Activated CD8-positive, alpha-beta T cell treated with anti-CD3 and anti-CD28 coated beads, Interleukin-2, amount 10 ng/mL, durations not matched to agents 7 days and 5 days (primary cell): ENCODE measurements around the gene ZNF511. TPM values are rescaled to one million over a fixed set of nuclear protein-coding genes. Genes with fewer than 3 reads are reported as not detected.

Experiments used
- ATAC-seq: fragments of 150-1000 bp; cut with Tn5 transposase; one replicate; pipeline ENCODE4 v1.10.0; 2021; ENCODE audit warnings: moderate library complexity
- CTCF ChIA-PET: fragments of 350-600 bp; sonication (Branson Sonifier 250); formaldehyde crosslinking; loops from one replicate; lab custom pipeline; 2021; ENCODE audit warnings: antibody characterized with exemption; lab: Charles Lee
- POLR2A ChIA-PET: fragments of 350-600 bp; sonication (Branson Sonifier 250); formaldehyde crosslinking; loops from one replicate; lab custom pipeline; 2021; ENCODE audit warnings: antibody characterized with exemption; lab: Charles Lee
- DNase-seq: peaks from one replicate; pipeline ENCODE4 v3.0.0-alpha.2; 2020
- H3K27ac Mint-ChIP-seq: one replicate; pipeline ENCODE4 v1.8.0; 2021; ENCODE audit warnings: mild to moderate bottlenecking, mixed read lengths
- H3K27me3 Mint-ChIP-seq: one replicate; pipeline ENCODE4 v1.8.0; 2021; ENCODE audit warnings: low read depth, mixed read lengths
- H3K36me3 Mint-ChIP-seq: one replicate; pipeline ENCODE4 v1.8.0; 2021; ENCODE audit warnings: low read depth, mixed read lengths
- H3K4me1 Mint-ChIP-seq: one replicate; pipeline ENCODE4 v1.8.0; 2021; ENCODE audit warnings: low read depth, mixed read lengths
- H3K4me3 Mint-ChIP-seq: one replicate; pipeline ENCODE4 v1.8.0; 2021; ENCODE audit warnings: mild to moderate bottlenecking, mixed read lengths
- H3K9me3 Mint-ChIP-seq: one replicate; pipeline ENCODE4 v1.8.0; 2022; ENCODE audit warnings: mixed read lengths; ENCODE audit not compliant: insufficient read depth
- total RNA-seq, 2 experiments: library from RNA; stranded (reverse); gene quantifications; one replicate each; pipeline ENCODE4 v1.2.3, GENCODE V29; 2021

The ZNF511 gene
- total RNA-seq, 2 experiments from 2014 or later: 61.4 to 62.6 TPM

DNA sequence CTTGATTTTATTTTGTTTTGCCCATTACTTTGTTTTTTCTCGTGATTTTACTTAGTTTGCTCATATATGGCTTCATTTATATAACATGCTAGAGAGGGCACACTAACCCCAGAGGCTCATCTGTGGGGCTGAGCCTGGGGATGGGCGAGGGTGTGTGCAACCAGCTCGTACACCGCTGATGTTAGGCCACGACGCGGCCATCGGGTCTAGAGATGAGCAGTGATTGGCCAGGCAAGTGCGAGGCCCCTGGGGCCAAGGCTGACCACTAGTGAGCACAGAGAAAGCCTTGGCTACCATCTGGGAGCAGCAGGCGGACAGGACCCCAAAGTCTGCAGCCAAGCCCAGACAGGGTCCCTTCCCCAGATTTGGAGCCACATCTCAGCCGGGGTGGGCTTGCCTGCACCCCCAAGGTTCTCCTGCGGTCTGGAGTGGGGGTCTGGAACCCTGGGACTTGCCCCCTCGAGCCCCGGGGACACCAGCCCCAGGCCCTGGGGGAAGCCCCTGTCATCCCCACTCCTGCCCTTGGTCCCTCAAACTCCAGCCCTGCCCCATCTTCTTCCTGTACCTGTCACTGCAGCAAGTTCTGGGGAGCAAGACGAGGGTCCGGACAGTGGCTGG lies 45.4 kb downstream of the ZNF511 start:
- no peak for ATAC-seq
- H3K9me3 Mint-ChIP-seq: no peaks in the 10 kb centered on the region
- peaks cover 6% of the 10 kb centered on the region for H3K4me1 Mint-ChIP-seq
- H3K27ac Mint-ChIP-seq: no peak overlapping the region
- no peak overlapping the region for H3K4me3 Mint-ChIP-seq
- POLR2A ChIA-PET: no interaction called here
- peaks cover 3% of the 10 kb centered on the region for H3K27me3 Mint-ChIP-seq
- CTCF ChIA-PET: interaction anchor here (2.8 kb wide), 1 partner anchor 24 kb away, joined by 10 read pairs; no protein-coding TSS in a partner anchor
- no peaks in the 10 kb centered on the region for H3K36me3 Mint-ChIP-seq
- DNase-seq: no peak

DNA sequence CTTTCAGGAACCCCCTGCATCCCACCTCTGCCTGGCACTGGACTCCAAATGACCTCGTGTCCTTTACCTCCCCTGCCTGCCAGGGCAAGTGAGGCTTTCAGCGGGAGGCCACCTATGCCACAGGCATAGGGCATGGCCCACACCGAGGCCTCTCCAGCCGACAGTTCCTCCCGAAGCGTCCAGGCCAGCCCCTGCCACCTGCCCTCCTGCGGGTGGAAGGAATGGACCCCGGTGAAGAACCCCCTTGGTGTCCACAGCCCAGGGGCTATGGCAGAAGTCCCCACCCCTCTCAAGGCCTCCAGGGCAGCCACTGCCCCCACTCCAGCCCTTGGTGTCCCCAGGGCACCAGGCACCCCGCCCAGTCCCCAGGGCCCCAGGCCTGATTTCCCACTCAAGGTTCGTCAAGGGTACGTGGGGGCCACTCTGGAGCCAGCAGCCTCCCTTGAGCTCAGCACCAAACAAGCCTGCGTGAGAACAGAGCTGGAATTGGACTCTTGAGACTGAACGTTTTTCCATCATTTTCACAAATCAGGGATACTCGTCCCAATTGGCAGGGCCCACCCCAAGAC lies 46.0 kb downstream of the ZNF511 start:
- H3K27me3 Mint-ChIP-seq: no peaks in the 10 kb centered on the region
- H3K4me3 Mint-ChIP-seq: no peak overlapping the region
- no peaks in the 10 kb centered on the region for H3K36me3 Mint-ChIP-seq
- ChIA-PET CTCF (interaction anchor here (2.8 kb wide), 1 partner anchor 25 kb away, joined by 10 read pairs; no protein-coding TSS in a partner anchor), POLR2A (interaction anchor here (1.1 kb wide), 1 partner anchor 77 kb away, joined by 4 read pairs; no protein-coding TSS in a partner anchor)
- no peak for DNase-seq
- no peak overlapping the region for H3K27ac Mint-ChIP-seq
- H3K4me1 Mint-ChIP-seq: peaks cover 6% of the 10 kb centered on the region
- no peak for ATAC-seq
- no peaks in the 10 kb centered on the region for H3K9me3 Mint-ChIP-seq

DNA sequence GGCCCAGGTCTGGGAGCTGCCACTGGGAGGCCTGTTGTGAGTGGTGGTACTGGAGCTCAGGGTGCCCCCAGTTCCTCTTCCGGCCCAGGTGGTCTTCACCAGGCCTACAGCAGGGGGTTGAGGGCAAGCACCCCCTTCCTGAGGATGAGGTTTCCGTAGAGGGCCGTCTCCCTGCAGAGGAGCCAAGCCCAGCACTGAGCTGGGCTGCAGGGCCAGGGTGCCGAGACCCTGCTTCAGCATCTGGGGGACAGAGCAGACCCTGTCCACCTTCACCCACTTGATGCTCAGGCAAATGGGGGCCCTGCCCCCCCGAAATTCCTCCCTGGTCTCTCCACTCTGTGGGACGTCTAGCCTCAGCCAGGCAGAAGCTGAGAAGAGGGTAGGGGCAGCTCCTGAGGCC lies 46.6 kb downstream of the ZNF511 start:
- H3K4me1 Mint-ChIP-seq: peaks cover 6% of the 10 kb centered on the region
- POLR2A ChIA-PET: interaction anchor here (1.1 kb wide), 1 partner anchor 78 kb away, joined by 4 read pairs; no protein-coding TSS in a partner anchor
- CTCF ChIA-PET: interaction anchor here (2.8 kb wide), 1 partner anchor 25 kb away, joined by 10 read pairs; no protein-coding TSS in a partner anchor
- ATAC-seq (no peak), DNase-seq (no peak)
- no peak overlapping the region for H3K4me3 Mint-ChIP-seq
- no peak overlapping the region for H3K27ac Mint-ChIP-seq
- H3K9me3 Mint-ChIP-seq: no peaks in the 10 kb centered on the region
- H3K36me3 Mint-ChIP-seq: no peaks in the 10 kb centered on the region
- H3K27me3 Mint-ChIP-seq: no peaks in the 10 kb centered on the region

DNA sequence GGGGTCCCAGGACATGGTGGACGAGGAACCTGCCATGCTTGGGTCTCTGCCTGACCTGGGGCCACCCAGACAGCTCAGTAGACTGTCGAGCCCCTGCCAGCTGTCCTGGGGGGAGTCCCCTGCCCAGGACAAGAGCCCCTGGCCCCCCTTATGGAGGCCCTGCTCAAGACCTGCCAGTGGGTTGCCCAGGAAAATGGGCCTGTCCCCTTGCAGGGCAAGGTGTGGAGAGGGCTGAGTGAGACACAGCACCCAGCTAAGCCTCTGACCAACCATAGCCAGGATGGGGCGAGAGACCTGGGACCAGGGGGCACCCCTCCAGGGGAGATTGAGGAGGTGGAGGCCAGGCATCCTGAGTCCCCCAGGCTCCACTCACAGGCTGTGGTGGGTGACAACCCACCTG lies 47.3 kb downstream of the ZNF511 start:
- no peaks in the 10 kb centered on the region for H3K36me3 Mint-ChIP-seq
- ATAC-seq (no peak), DNase-seq (no peak)
- no peaks in the 10 kb centered on the region for H3K9me3 Mint-ChIP-seq
- H3K27me3 Mint-ChIP-seq: no peaks in the 10 kb centered on the region
- peak overlapping the region; percentile 45 for H3K4me3 Mint-ChIP-seq
- H3K27ac Mint-ChIP-seq: no peak overlapping the region
- peaks cover 6% of the 10 kb centered on the region for H3K4me1 Mint-ChIP-seq
- ChIA-PET POLR2A (interaction anchor here (1.1 kb wide), 1 partner anchor 78 kb away, joined by 4 read pairs; no protein-coding TSS in a partner anchor), CTCF (no interaction called here)

DNA sequence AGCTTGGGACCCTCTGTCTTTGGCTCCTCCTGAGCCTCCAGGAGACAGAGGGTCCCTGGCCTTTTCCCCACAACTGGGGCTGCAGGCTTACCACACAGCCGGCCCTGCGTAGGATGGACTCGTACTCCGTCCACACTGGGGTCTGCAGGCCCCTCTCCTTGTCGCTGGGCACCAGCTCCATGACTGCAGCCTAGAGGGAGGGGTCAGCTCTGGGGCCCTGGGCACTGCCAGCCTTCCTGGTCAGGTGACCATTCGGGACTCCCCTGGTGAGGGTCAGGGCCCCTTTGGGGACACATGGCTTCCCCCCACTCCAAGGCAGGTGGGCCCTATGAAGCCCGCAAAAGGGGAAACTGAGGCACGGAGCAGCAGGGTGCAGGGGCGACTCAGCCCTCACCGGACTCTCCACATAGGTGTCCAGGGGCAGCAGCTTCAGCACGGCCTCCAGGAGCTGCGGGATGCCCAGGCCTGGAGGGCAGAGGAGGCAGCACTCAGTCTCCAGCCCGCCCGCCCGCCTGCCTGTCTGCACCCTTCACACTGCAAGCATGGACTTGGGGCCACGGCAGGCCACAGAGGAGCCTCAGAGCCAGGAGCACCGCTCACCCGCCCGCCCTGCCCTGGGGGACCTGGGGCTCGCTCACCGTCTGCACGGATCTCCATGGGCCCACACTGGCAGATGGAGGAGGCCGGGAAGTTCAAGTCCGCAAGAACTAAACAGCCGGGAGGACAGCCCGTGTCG lies 48.0 kb downstream of the ZNF511 start:
- DNase-seq (no peak), ATAC-seq (no peak)
- Mint-ChIP-seq H3K9me3 (no peaks in the 10 kb centered on the region), H3K27me3 (no peaks in the 10 kb centered on the region), H3K27ac (peak overlapping the region; percentile 11), H3K36me3 (peaks cover 4% of the 10 kb centered on the region), H3K4me1 (peaks cover 7% of the 10 kb centered on the region), H3K4me3 (peak overlapping the region; percentile 70)
- POLR2A ChIA-PET: no interaction called here
- CTCF ChIA-PET: no interaction called here

DNA sequence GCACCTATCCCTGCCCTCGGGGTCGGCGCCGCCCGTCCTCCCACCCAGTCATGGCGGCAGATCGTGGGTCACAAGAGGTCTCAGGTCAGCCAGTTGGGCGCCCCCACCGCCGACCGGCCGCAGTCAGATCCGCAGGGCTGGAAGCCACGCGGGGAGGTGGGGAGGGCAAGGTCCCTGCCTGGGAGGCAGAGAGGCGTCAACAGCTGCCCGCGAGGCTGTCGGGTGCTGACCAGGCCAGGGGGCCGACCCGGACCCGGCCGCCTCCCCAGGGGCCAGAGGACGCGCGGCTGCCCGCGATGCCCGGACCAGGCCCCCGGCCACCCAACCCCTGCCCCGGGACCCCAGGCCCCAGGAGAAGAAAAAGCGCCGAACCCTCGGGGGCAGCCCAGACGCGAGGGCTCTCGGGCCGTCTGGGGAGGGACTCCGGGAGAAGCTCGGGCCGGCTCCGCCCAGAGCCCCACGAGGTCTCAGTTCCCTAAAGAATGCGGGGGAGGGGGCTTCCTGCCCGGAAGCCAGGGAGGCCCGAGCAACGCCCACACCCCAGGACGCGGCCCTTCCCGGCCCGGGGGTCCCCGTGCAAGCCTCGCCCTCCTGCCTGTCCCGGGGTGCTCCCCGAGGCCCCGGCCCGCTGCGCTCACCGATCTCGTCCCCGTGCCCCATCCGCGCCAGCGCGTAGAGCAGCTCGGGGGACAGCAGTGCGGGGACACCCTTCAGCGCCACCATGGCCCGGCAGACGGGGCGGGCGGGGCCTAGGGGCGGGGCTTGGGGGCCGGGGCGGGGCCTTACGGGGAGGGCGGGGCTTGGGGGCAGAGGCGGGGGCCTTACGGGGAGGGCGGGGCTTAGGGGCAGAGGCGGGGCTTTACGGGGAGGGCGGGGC lies 48.8 kb downstream of the ZNF511 start, which contains the start of gene FUOM:
Gene FUOM, minus strand, starts transcription at position 735 of the 877 bp plus-strand sequence. Its CDS starts 12 bp downstream, at position 723.
- Mint-ChIP-seq H3K27ac (peak within 1 kb of the TSS; percentile 11), H3K4me1 (peaks cover 7% of the 10 kb centered on the region), H3K27me3 (no peaks in the 10 kb centered on the region), H3K9me3 (no peaks in the 10 kb centered on the region), H3K36me3 (peaks cover 9% of the 10 kb centered on the region), H3K4me3 (peak within 1 kb of the TSS; percentile 70)
- ATAC-seq (peak; percentile 91), DNase-seq (peak; percentile 75)
- ChIA-PET POLR2A (interaction anchor here (1.2 kb wide), 1 partner anchor 32 kb away, joined by 5 read pairs; no protein-coding TSS in a partner anchor), CTCF (interaction anchor here (1.2 kb wide), 1 partner anchor 28 kb away, joined by 3 read pairs; no protein-coding TSS in a partner anchor)

DNA sequence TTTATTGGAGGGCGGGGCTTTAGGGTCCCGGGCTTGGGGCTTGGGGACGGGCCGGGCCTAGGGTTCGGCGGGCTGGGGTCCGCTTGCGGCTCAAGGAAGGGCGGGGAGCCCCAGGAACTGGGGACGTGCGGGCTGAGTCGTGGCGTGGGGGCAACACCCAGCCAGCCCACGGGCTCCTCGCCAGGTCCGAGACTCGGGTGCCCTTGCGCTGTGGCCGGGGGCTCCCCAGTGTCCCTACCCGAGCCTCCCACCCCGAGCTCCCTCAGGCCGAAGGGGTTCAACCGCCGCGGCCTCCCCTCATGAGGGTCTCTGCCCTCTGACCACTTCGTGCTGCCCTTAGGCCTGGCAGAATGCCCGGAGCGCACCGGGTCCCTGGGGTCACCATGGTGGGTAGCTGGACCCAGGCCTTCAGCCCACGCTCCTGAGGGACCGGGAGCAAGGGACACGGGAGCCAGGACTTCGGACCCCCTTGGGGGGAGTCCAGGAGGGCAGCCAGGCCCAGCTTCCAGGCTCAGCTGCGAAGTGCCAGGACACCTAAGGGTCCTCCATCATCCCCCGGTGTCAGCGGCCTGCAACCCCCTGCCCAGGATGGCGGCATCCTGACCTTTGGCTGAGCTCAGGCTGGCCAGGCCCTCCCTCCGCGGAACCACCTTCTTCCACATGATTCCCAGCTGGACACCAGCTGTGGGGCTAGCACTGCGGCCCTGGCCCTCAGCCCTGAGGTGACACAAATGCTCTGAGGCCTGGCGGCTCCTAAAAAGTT lies 49.6 kb downstream of the ZNF511 start:
- H3K27ac Mint-ChIP-seq: no peak overlapping the region
- ChIA-PET CTCF (interaction anchor here (1.0 to 1.2 kb wide), 2 partner anchors 28 to 29 kb away, joined by 3 to 5 read pairs; no protein-coding TSS in a partner anchor), POLR2A (interaction anchor here (1.2 kb wide), 1 partner anchor 31 kb away, joined by 5 read pairs; no protein-coding TSS in a partner anchor)
- peaks cover 9% of the 10 kb centered on the region for H3K36me3 Mint-ChIP-seq
- H3K4me3 Mint-ChIP-seq: no peak overlapping the region
- H3K9me3 Mint-ChIP-seq: no peaks in the 10 kb centered on the region
- H3K27me3 Mint-ChIP-seq: no peaks in the 10 kb centered on the region
- peaks cover 7% of the 10 kb centered on the region for H3K4me1 Mint-ChIP-seq
- DNase-seq: no peak
- peak; percentile 24 for ATAC-seq

DNA sequence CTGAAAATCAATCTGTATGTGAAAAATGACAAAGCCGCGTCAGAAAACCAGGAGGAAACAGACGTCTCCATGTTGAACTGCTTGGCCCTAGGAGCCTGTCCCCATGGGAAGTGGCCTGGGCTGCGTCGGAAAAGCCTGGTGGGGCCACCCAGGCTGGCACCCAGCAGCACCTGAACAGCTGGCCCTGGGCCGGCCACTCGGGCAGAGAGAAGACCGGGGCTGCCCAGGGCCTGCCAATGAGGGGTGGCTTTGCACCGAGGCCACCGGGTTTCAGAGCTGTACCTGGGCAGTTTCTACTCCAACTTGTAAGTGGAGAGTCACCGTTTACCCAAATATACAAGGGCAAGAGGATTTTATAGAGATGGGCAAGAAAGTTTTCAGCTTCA lies 50.2 kb downstream of the ZNF511 start:
- POLR2A ChIA-PET: no interaction called here
- H3K4me3 Mint-ChIP-seq: no peak overlapping the region
- DNase-seq (no peak), ATAC-seq (no peak)
- H3K9me3 Mint-ChIP-seq: no peaks in the 10 kb centered on the region
- H3K27ac Mint-ChIP-seq: no peak overlapping the region
- H3K4me1 Mint-ChIP-seq: peaks cover 7% of the 10 kb centered on the region
- no peaks in the 10 kb centered on the region for H3K27me3 Mint-ChIP-seq
- H3K36me3 Mint-ChIP-seq: peaks cover 9% of the 10 kb centered on the region
- CTCF ChIA-PET: interaction anchor here (1.0 kb wide), 1 partner anchor 29 kb away, joined by 5 read pairs; no protein-coding TSS in a partner anchor

DNA sequence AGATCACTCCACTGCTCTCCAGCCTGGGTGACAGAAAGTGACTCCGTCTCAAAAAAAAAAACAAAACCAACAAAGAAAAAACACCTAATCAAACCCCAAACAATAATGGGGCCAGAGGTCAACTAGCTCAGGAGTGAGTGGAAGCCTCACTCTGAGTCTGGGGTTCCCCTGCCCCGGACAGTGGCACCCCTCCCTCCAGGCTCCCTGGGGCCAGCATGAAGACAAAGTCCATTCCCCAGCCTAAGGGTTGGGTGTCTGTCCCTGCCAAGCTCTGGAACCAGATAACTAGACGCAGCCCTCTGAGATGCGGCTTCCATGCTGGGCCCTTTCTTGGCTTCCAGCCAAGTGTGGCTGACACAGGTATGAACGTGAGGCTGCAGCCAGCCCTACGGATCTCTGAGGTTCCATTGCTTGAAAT lies 50.8 kb downstream of the ZNF511 start:
- H3K9me3 Mint-ChIP-seq: no peaks in the 10 kb centered on the region
- DNase-seq: no peak

DNA sequence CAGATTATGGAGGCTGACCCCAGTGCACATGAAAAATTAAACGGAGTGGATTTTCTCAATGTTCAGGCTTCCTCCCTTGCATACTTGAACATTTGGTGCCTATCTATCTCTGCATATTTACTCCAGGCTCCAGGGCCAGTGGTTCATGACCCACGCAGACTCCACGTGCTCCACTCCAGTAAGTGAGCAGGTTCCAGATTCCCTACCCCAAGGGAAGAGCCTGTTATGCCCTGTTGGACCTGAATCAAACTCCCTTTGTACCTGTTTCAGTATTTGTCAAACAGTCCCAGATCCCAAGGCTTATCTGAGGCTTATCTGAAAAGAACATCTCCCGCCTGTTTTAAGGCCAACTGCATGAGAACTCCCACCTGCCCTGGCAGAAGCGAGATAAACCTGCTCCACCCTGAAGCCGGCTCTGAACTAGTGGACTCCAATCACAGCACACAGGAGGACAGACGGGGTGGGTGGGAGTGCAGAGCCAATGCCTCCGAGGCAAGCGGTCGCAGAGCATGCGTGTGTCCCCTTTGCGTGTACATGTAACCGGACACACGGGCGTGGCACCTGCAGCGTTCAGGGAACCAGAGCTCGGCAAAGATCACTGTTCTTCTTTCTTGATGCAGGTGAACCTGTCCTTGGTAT lies 51.4 kb downstream of the ZNF511 start:
- no peak overlapping the region for H3K4me3 Mint-ChIP-seq
- no peak overlapping the region for H3K27ac Mint-ChIP-seq
- H3K4me1 Mint-ChIP-seq: peaks cover 7% of the 10 kb centered on the region
- CTCF ChIA-PET: no interaction called here
- ATAC-seq (no peak), DNase-seq (no peak)
- peaks cover 14% of the 10 kb centered on the region for H3K36me3 Mint-ChIP-seq
- POLR2A ChIA-PET: no interaction called here
- H3K9me3 Mint-ChIP-seq: no peaks in the 10 kb centered on the region
- H3K27me3 Mint-ChIP-seq: no peaks in the 10 kb centered on the region

More for the DNA sequence above, 50.8 kb downstream of the ZNF511 start:
- no peak for ATAC-seq
- peaks cover 7% of the 10 kb centered on the region for H3K4me1 Mint-ChIP-seq
- no peak overlapping the region for H3K4me3 Mint-ChIP-seq
- ChIA-PET POLR2A (no interaction called here), CTCF (interaction anchor here (1.0 kb wide), 1 partner anchor 30 kb away, joined by 5 read pairs; no protein-coding TSS in a partner anchor)
- H3K27me3 Mint-ChIP-seq: no peaks in the 10 kb centered on the region
- H3K27ac Mint-ChIP-seq: no peak overlapping the region
- H3K36me3 Mint-ChIP-seq: peaks cover 11% of the 10 kb centered on the region
